ENCODE measurements around the gene TAS2R43.

DNA sequence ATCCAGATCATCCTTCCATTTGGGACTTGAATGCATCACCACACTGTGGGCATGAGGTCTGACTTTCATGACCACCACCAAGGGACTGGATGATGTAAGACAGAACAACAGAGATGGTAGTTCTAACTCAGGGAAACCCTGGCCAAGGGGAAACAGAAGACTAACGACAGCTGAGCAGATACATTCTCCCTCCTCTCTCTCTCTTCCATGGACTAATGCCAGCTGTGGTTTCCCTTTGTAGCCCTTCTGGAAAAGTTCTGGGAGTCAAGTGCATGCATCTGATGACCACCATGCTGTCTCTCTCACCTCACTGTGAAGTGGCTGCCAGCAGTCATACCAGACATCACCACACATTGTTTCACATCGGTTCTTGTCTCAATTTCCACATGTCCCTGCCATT is 38.9 kb upstream of the TAS2R43 start:
- TF ChIP-seq, protein P1, sequence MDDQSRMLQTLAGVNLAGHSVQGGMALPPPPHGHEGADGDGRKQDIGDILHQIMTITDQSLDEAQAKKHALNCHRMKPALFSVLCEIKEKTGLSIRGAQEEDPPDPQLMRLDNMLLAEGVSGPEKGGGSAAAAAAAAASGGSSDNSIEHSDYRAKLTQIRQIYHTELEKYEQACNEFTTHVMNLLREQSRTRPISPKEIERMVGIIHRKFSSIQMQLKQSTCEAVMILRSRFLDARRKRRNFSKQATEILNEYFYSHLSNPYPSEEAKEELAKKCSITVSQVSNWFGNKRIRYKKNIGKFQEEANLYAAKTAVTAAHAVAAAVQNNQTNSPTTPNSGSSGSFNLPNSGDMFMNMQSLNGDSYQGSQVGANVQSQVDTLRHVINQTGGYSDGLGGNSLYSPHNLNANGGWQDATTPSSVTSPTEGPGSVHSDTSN (IDR thresholded peaks at IDR 0.05), result no peak
- TF ChIP-seq, protein P2, sequence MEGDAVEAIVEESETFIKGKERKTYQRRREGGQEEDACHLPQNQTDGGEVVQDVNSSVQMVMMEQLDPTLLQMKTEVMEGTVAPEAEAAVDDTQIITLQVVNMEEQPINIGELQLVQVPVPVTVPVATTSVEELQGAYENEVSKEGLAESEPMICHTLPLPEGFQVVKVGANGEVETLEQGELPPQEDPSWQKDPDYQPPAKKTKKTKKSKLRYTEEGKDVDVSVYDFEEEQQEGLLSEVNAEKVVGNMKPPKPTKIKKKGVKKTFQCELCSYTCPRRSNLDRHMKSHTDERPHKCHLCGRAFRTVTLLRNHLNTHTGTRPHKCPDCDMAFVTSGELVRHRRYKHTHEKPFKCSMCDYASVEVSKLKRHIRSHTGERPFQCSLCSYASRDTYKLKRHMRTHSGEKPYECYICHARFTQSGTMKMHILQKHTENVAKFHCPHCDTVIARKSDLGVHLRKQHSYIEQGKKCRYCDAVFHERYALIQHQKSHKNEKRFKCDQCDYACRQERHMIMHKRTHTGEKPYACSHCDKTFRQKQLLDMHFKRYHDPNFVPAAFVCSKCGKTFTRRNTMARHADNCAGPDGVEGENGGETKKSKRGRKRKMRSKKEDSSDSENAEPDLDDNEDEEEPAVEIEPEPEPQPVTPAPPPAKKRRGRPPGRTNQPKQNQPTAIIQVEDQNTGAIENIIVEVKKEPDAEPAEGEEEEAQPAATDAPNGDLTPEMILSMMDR (IDR thresholded peaks at IDR 0.05), result no peak
- TF ChIP-seq POLR2AphosphoS5 (IDR thresholded peaks at IDR 0.05; ENCODE audit: low read depth, low read length) (no peak), NRF1 (IDR thresholded peaks at IDR 0.05; ENCODE audit: low read depth, low read length) (no peak), TAF1 (IDR thresholded peaks at IDR 0.05; ENCODE audit: borderline replicate concordance, low read depth, low read length) (no peak), RFX5 (IDR thresholded peaks at IDR 0.05; ENCODE audit: low read length) (no peak), ELF1 (IDR thresholded peaks at IDR 0.05) (no peak)
- TF ChIP-seq, protein P3, sequence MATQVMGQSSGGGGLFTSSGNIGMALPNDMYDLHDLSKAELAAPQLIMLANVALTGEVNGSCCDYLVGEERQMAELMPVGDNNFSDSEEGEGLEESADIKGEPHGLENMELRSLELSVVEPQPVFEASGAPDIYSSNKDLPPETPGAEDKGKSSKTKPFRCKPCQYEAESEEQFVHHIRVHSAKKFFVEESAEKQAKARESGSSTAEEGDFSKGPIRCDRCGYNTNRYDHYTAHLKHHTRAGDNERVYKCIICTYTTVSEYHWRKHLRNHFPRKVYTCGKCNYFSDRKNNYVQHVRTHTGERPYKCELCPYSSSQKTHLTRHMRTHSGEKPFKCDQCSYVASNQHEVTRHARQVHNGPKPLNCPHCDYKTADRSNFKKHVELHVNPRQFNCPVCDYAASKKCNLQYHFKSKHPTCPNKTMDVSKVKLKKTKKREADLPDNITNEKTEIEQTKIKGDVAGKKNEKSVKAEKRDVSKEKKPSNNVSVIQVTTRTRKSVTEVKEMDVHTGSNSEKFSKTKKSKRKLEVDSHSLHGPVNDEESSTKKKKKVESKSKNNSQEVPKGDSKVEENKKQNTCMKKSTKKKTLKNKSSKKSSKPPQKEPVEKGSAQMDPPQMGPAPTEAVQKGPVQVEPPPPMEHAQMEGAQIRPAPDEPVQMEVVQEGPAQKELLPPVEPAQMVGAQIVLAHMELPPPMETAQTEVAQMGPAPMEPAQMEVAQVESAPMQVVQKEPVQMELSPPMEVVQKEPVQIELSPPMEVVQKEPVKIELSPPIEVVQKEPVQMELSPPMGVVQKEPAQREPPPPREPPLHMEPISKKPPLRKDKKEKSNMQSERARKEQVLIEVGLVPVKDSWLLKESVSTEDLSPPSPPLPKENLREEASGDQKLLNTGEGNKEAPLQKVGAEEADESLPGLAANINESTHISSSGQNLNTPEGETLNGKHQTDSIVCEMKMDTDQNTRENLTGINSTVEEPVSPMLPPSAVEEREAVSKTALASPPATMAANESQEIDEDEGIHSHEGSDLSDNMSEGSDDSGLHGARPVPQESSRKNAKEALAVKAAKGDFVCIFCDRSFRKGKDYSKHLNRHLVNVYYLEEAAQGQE (IDR thresholded peaks at IDR 0.05; ENCODE audit: low read depth, low read length), result no peak
- TF ChIP-seq, protein P4, sequence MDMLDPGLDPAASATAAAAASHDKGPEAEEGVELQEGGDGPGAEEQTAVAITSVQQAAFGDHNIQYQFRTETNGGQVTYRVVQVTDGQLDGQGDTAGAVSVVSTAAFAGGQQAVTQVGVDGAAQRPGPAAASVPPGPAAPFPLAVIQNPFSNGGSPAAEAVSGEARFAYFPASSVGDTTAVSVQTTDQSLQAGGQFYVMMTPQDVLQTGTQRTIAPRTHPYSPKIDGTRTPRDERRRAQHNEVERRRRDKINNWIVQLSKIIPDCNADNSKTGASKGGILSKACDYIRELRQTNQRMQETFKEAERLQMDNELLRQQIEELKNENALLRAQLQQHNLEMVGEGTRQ (IDR thresholded peaks at IDR 0.05; ENCODE audit: borderline replicate concordance, low read depth, low read length), result no peak

All from SK-N-SH (cell line).